K562 (cell line): ENCODE measurements around the gene SYNE2. TPM values are rescaled to one million over a fixed set of nuclear protein-coding genes. Genes with fewer than 3 reads are reported as not detected.

Experiments
- ATAC-seq: fragments of 200-7000 bp; cut with Tn5 transposase; 3 replicates; pipeline ENCODE4 v1.9.1; 2020; ENCODE audit warnings: moderate library complexity
- BruUV-seq: library from RNA; stranded (reverse); fragments of 400-500 nt; replicated peaks from 2 replicates; lab custom pipeline; 2021; lab: Mats Ljungman, UMichigan
- CTCF ChIA-PET: fragments of 300-600 bp; formaldehyde crosslinking; extraction: SDS; loops from one replicate; lab custom pipeline; 2021; ENCODE audit warnings: low intra/inter-chr PET ratio; lab: Yijun Ruan, JAX
- POLR2A ChIA-PET: fragments of 300-600, 350-650 bp; sonication (Branson Sonifier 250); formaldehyde crosslinking; extraction: SDS; loops from one replicate; lab custom pipeline; 2021; ENCODE audit warnings: antibody characterized with exemption, inconsistent platforms; lab: Yijun Ruan, JAX
- DNase-seq, 4 experiments: peaks; one replicate each; pipeline versions ENCODE4 v3.0.0 to v3.0.0-alpha.2; 2011 to 2018; ENCODE audit warnings: low spot score in 3 of 4, mixed read lengths in 3 of 4; ENCODE audit errors: extremely low read depth in 1 of 4
- FAIRE-seq: peaks from 2 replicates; lab custom pipeline; 2011; peaks lifted over from hg19 to GRCh38; lab: Jason Lieb, UNC
- H2AFZ ChIP-seq: 2 replicates; pipeline ENCODE4 v1.6.0; 2011; ENCODE audit warnings: low read depth, low read length, control low read depth, inconsistent platforms
- H3K27ac ChIP-seq: fragments of 200-600 bp; 3 replicates; pipeline ENCODE4 v1.8.0; 2011; ENCODE audit warnings: low read depth, mild to moderate bottlenecking, control low read depth, inconsistent platforms, low read length, moderate library complexity, mixed read lengths; ENCODE audit errors: extremely low read depth
- H3K27me3 ChIP-seq, 2 experiments: fragments of 300-600 bp in 1 of 2; 2 replicates in 1 of 2; 3 replicates in 1 of 2; pipeline versions ENCODE4 v1.6.0 to v1.8.0; 2011; ENCODE audit warnings: inconsistent platforms in 2 of 2, low read length in 2 of 2, mild to moderate bottlenecking in 1 of 2, mixed read lengths in 1 of 2, moderate library complexity in 1 of 2; ENCODE audit not compliant: control insufficient read depth in 2 of 2, insufficient read depth in 2 of 2
- H3K36me3 ChIP-seq: fragments of 300-600 bp; 3 replicates; pipeline ENCODE4 v1.8.0; 2011; ENCODE audit warnings: mild to moderate bottlenecking, low read length, inconsistent platforms; ENCODE audit not compliant: control insufficient read depth, insufficient read depth
- H3K4me1 ChIP-seq, 2 experiments: fragments of 200-600 bp in 1 of 2; replicated peaks in 1 of 2; 2 replicates in 1 of 2; 3 replicates in 1 of 2; pipeline versions ENCODE4 v1.5.1 to v1.8.0; 2011; ENCODE audit warnings: inconsistent platforms in 2 of 2, low read length in 2 of 2, mild to moderate bottlenecking in 1 of 2, mixed read lengths in 1 of 2, moderate library complexity in 1 of 2; ENCODE audit not compliant: control insufficient read depth in 2 of 2, insufficient read depth in 2 of 2
- H3K4me2 ChIP-seq: 2 replicates; pipeline ENCODE4 v1.6.1; 2011; ENCODE audit warnings: low read length, control low read depth, inconsistent platforms, mixed read lengths; ENCODE audit not compliant: insufficient read depth
- H3K4me3 ChIP-seq: fragments of 200-600 bp; sonication (generic), shearing (Covaris generic); 2 replicates; pipeline ENCODE4 v1.5.1; 2016; ENCODE audit warnings: control low read depth, inconsistent platforms
- H3K79me2 ChIP-seq: fragments of 200-600 bp; 3 replicates; pipeline ENCODE4 v1.8.0; 2011; ENCODE audit warnings: low read length, inconsistent platforms; ENCODE audit not compliant: control insufficient read depth, insufficient read depth
- H3K9ac ChIP-seq, 2 experiments: 2 replicates each; pipeline versions ENCODE4 v1.6.0 to v1.6.1; 2011; ENCODE audit warnings: low read depth in 2 of 2, low read length in 2 of 2, control low read depth in 1 of 2, inconsistent platforms in 1 of 2, mild to moderate bottlenecking in 1 of 2, mixed read lengths in 1 of 2; ENCODE audit not compliant: insufficient read depth in 1 of 2
- H3K9me1 ChIP-seq: one replicate; pipeline ENCODE4 v1.6.0; 2011; ENCODE audit warnings: inconsistent platforms, mild to moderate bottlenecking, low read length, moderate library complexity; ENCODE audit not compliant: control insufficient read depth, insufficient read depth
- H3K9me3 ChIP-seq: replicated peaks from 2 replicates; pipeline ENCODE4 v1.5.1; 2011; ENCODE audit warnings: low read depth, low read length, inconsistent platforms; ENCODE audit not compliant: control insufficient read depth, insufficient read depth
- H4K20me1 ChIP-seq: replicated peaks from 2 replicates; pipeline ENCODE4 v1.6.1; 2011; ENCODE audit warnings: low read length, inconsistent platforms, mixed read lengths; ENCODE audit not compliant: control insufficient read depth, insufficient read depth
- ATF3 ChIP-seq, 2 experiments: fragments of 450-650 bp in 1 of 2; sonication (generic) in 1 of 2; formaldehyde crosslinking in 1 of 2; IDR thresholded peaks in 1 of 2; conservative IDR thresholded peaks in 1 of 2; 2 replicates each; pipeline versions ENCODE4 v1.6.1 to v1.8.1; 2016 to 2023; ENCODE audit warnings: mild to moderate bottlenecking in 2 of 2, moderate library complexity in 2 of 2, inconsistent platforms in 1 of 2, missing genetic modification reagents in 1 of 2
- PHF8 ChIP-seq: fragments of 200-600 bp; sonication (generic); IDR thresholded peaks from 2 replicates; pipeline ENCODE4 v1.6.1; 2012; ENCODE audit warnings: mixed run types, mild to moderate bottlenecking, inconsistent platforms, low read length, moderate library complexity, borderline replicate concordance
- SMAD2 ChIP-seq: fragments of 150-350 bp; IDR thresholded peaks from 2 replicates; pipeline ENCODE4 v1.6.1; 2014; ENCODE audit warnings: low read depth, mild to moderate bottlenecking, low read length
- TEAD1 ChIP-seq, 2 experiments: fragments of 450-650 bp in 1 of 2; sonication (generic) in 1 of 2; formaldehyde crosslinking; IDR thresholded peaks; 2 replicates each; pipeline versions ENCODE4 v1.4.0 to v1.8.0; 2020 to 2022; ENCODE audit warnings: mild to moderate bottlenecking in 2 of 2, missing genetic modification reagents in 1 of 2
- ZNF12 ChIP-seq: sonication (generic); formaldehyde crosslinking; IDR thresholded peaks from 2 replicates; pipeline ENCODE4 v1.4.0; 2020; ENCODE audit warnings: mild to moderate bottlenecking, missing genetic modification reagents
- WGBS: fragments of 100-300 bp; shearing (Covaris generic); methylation state at CpG from one replicate; pipeline ENCODE4 v1.1.6; 2016; ENCODE audit warnings: low coverage, mixed read lengths; ENCODE audit not compliant: insufficient coverage; ENCODE audit errors: missing lambda C conversion rate; 5-methylcytosine and 5-hydroxymethylcytosine counted together
- in situ Hi-C: fragments of 300-500 bp; cut with MboI; formaldehyde crosslinking; loops from 4 replicates; pipeline ENCODE4 v1.15.0; 2018; ENCODE audit warnings: inconsistent platforms, mixed read lengths
- intact Hi-C: fragments of 100-400 bp; cut with micrococcal nuclease; formaldehyde crosslinking; loops from 2 replicates; pipeline ENCODE4 v1.14.2; 2022
- polyA plus RNA-seq, 8 experiments: library from polyadenylated mRNA; depleted of rRNA in 4 of 8; stranded (reverse) in 5 of 8; unstranded in 3 of 8; fragments of >200 nt; fragmentation: Nextera tagmentation in 2 of 8; fragmentation: Illumina TruSeq in 1 of 8; extraction: Ambion mirVana in 2 of 8; extraction: Trizol in 1 of 8; gene quantifications; 2 replicates each; pipeline versions ENCODE4 v1.2.1 to v1.2.3, GENCODE V29; 2011 to 2014; ENCODE audit warnings: inconsistent platforms in 1 of 8, missing spikeins in 1 of 8
- total RNA-seq, 7 experiments: library from RNA; depleted of rRNA in 6 of 7; stranded (reverse); fragments of >200 nt in 6 of 7; fragmentation: Illumina TruSeq in 2 of 7; extraction: Trizol in 2 of 7; gene quantifications; 2 replicates each; pipeline versions ENCODE4 v1.2.1 to v1.2.3, GENCODE V29; 2011 to 2021; ENCODE audit warnings: low replicate concordance in 1 of 7

Gene SYNE2
- total and polyA plus RNA-seq, 9 of the 15 experiments (the other 6 are each of a cell fraction or from before 2014, with no cell fraction given): 0.06 to 0.53 (median 0.11) TPM

DNA sequence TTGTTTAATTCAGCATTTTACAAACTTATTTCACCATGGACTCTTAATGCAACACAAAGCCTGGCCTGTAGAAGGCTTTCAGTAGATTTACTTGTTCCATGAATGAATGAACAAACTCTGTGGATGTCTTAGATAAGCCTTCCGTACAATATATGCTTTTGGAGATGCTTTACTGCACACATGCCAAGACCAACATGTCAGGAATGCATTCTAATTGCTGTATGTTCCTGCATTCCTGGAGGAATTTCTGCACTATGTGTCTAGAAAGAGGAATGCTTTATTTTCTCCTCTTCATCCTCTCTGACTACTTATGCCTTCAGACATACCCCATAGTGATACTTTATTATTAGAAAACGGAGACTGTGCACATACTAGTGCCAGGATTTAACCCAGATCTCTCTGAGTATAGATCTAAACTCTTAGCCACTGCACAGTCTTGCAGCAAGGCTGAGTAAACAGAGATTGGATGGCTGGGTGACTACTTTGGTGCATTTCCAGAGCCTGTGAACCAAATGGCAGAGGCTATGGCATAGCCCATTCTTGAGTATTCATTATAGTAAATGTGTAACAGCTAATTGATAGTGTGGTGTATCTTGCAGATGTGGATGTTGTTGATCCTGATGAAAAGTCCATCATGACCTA, 108.2 kb downstream of the SYNE2 start:
- no peak overlapping the region for H2AFZ ChIP-seq
- ChIA-PET CTCF (no interaction called here), POLR2A (no interaction called here)
- DNase-seq: no peak
- H3K9me3 ChIP-seq: no peaks in the 10 kb centered on the region
- TF ChIP-seq ATF3 (IDR thresholded peaks at IDR 0.05): no peak
- no peak for TF ChIP-seq ATF3 (CRISPR knock-in tag; conservative IDR thresholded peaks at IDR 0.05)
- TF ChIP-seq PHF8: no peak
- TF ChIP-seq TEAD1 (CRISPR knock-in tag; IDR thresholded peaks at IDR 0.05): no peak
- TF ChIP-seq ZNF12: no peak
- no peak for TF ChIP-seq SMAD2
- H3K27me3 ChIP-seq: no peaks in the 10 kb centered on the region
- in situ Hi-C loops (no loop called here), intact Hi-C loops (no loop called here)
- H3K4me2 ChIP-seq: no peak overlapping the region
- WGBS: 0% methylated on average over 2 of the region's 2 CpGs
- no TSS peak for BruUV-seq
- no peak for FAIRE-seq
- no peak for ATAC-seq
- no peaks in the 10 kb centered on the region for H4K20me1 ChIP-seq
- no peak overlapping the region for H3K27ac ChIP-seq
- no peaks in the 10 kb centered on the region for H3K36me3 ChIP-seq
- no peaks in the 10 kb centered on the region for H3K4me1 ChIP-seq
- no peaks in the 10 kb centered on the region for H3K79me2 ChIP-seq
- H3K9ac ChIP-seq: no peak overlapping the region
- H3K9me1 ChIP-seq: no peaks in the 10 kb centered on the region
- no peak overlapping the region for H3K4me3 ChIP-seq
